H9 (cell line): Measurements from ENCODE around the gene TNFAIP2. TPM values are rescaled to one million over a fixed set of nuclear protein-coding genes. Genes with fewer than 3 reads are reported as not detected.

Source experiments
- DNase-seq: peaks from one replicate; pipeline ENCODE4 v3.0.0-alpha.2; 2017
- H2AFZ ChIP-seq: one replicate; pipeline ENCODE4 v1.6.1; 2013; ENCODE audit warnings: mild to moderate bottlenecking, low read length, control low read depth, moderate library complexity
- H2AK5ac ChIP-seq: 2 replicates; pipeline ENCODE4 v1.6.1; 2013; ENCODE audit warnings: low read length, control low read depth, mixed read lengths; ENCODE audit not compliant: insufficient read length
- H2BK120ac ChIP-seq: one replicate; pipeline ENCODE4 v1.6.1; 2013; ENCODE audit warnings: low read depth, mild to moderate bottlenecking, low read length, control low read depth, inconsistent platforms; ENCODE audit not compliant: poor library complexity, severe bottlenecking
- H2BK12ac ChIP-seq: 2 replicates; pipeline ENCODE4 v1.6.1; 2013; ENCODE audit warnings: low read length, control low read depth, mixed read lengths, low read depth; ENCODE audit not compliant: insufficient read length
- H2BK15ac ChIP-seq: 2 replicates; pipeline ENCODE4 v1.6.1; 2013; ENCODE audit warnings: low read depth, low read length, control low read depth
- H2BK20ac ChIP-seq: one replicate; pipeline ENCODE4 v1.6.1; 2013; ENCODE audit warnings: low read depth, mild to moderate bottlenecking, low read length, control low read depth, inconsistent platforms; ENCODE audit not compliant: poor library complexity, severe bottlenecking
- H2BK5ac ChIP-seq: 2 replicates; pipeline ENCODE4 v1.6.1; 2013; ENCODE audit warnings: low read length, control low read depth, mixed read lengths; ENCODE audit not compliant: insufficient read length
- H3K14ac ChIP-seq: 2 replicates; pipeline ENCODE4 v1.6.1; 2013; ENCODE audit warnings: low read length, control low read depth; ENCODE audit not compliant: insufficient read depth
- H3K18ac ChIP-seq: 2 replicates; pipeline ENCODE4 v1.6.1; 2013; ENCODE audit warnings: low read depth, mild to moderate bottlenecking, mixed read lengths, low read length, control low read depth; ENCODE audit not compliant: insufficient read length
- H3K23ac ChIP-seq: 2 replicates; pipeline ENCODE4 v1.6.1; 2013; ENCODE audit warnings: low read length, control low read depth, mixed read lengths, low read depth; ENCODE audit not compliant: insufficient read length
- H3K23me2 ChIP-seq: 2 replicates; pipeline ENCODE4 v1.6.1; 2013; ENCODE audit warnings: low read depth, mild to moderate bottlenecking, mixed read lengths, low read length, control low read depth; ENCODE audit not compliant: insufficient read length, poor library complexity, severe bottlenecking
- H3K27ac ChIP-seq: 2 replicates; pipeline ENCODE4 v1.5.1; 2013; ENCODE audit warnings: low read length, control low read depth, mixed read lengths, low read depth; ENCODE audit not compliant: insufficient read length
- H3K27me3 ChIP-seq: 2 replicates; pipeline ENCODE4 v1.6.1; 2013; ENCODE audit warnings: low read length, control low read depth, inconsistent platforms; ENCODE audit not compliant: insufficient read depth
- H3K4ac ChIP-seq: 2 replicates; pipeline ENCODE4 v1.6.1; 2013; ENCODE audit warnings: low read depth, mild to moderate bottlenecking, control low read depth, inconsistent platforms, low read length, moderate library complexity
- H3K4me1 ChIP-seq: 2 replicates; pipeline ENCODE4 v1.6.1; 2013; ENCODE audit warnings: low read length, control low read depth, inconsistent platforms; ENCODE audit not compliant: insufficient read depth
- H3K4me2 ChIP-seq: 2 replicates; pipeline ENCODE4 v1.6.1; 2013; ENCODE audit warnings: low read length, control low read depth, mixed read lengths; ENCODE audit not compliant: insufficient read length, insufficient read depth
- H3K56ac ChIP-seq: 2 replicates; pipeline ENCODE4 v1.6.1; 2013; ENCODE audit warnings: low read depth, mild to moderate bottlenecking, mixed read lengths, low read length, control low read depth; ENCODE audit not compliant: insufficient read length
- H3K79me1 ChIP-seq: 2 replicates; pipeline ENCODE4 v1.6.1; 2013; ENCODE audit warnings: low read depth, mild to moderate bottlenecking, moderate library complexity, low read length, control low read depth, inconsistent platforms; ENCODE audit not compliant: insufficient read depth, poor library complexity, severe bottlenecking
- H3K79me2 ChIP-seq: 2 replicates; pipeline ENCODE4 v1.6.1; 2013; ENCODE audit warnings: low read length, control low read depth, inconsistent platforms; ENCODE audit not compliant: insufficient read depth
- H3K9ac ChIP-seq: 2 replicates; pipeline ENCODE4 v1.6.1; 2013; ENCODE audit warnings: low read length, control low read depth, mixed read lengths; ENCODE audit not compliant: insufficient read length; ENCODE audit errors: extremely low read depth
- H3K9me3 ChIP-seq: one replicate; pipeline ENCODE4 v1.6.1; 2013; ENCODE audit warnings: low read depth, low read length, inconsistent platforms; ENCODE audit not compliant: control insufficient read depth
- H3T11ph ChIP-seq: one replicate; pipeline ENCODE4 v1.6.1; 2013; ENCODE audit warnings: mild to moderate bottlenecking, low read length, control low read depth, inconsistent platforms
- H4K20me1 ChIP-seq: one replicate; pipeline ENCODE4 v1.6.1; 2013; ENCODE audit not compliant: control insufficient read depth, insufficient read length, insufficient read depth
- H4K5ac ChIP-seq: 2 replicates; pipeline ENCODE4 v1.6.1; 2013; ENCODE audit warnings: low read depth, mild to moderate bottlenecking, mixed read lengths, low read length, control low read depth; ENCODE audit not compliant: insufficient read length
- H4K8ac ChIP-seq: replicated peaks from 2 replicates; pipeline ENCODE4 v1.6.1; 2013; ENCODE audit warnings: low read length, control low read depth, mixed read lengths, low read depth; ENCODE audit not compliant: insufficient read length
- H4K91ac ChIP-seq: 2 replicates; pipeline ENCODE4 v1.6.1; 2013; ENCODE audit warnings: low read depth, mild to moderate bottlenecking, moderate library complexity, mixed read lengths, low read length, control low read depth; ENCODE audit not compliant: insufficient read length
- H3K27ac Mint-ChIP-seq, 3 experiments: 2 replicates in 2 of 3; 3 replicates in 1 of 3; pipeline ENCODE4 v1.8.0; 2020 to 2021; ENCODE audit warnings: mixed read lengths in 3 of 3, mild to moderate bottlenecking in 1 of 3, moderate library complexity in 1 of 3
- H3K27me3 Mint-ChIP-seq: 2 replicates; pipeline ENCODE4 v1.8.0; 2021; ENCODE audit warnings: low read depth, mild to moderate bottlenecking, moderate library complexity, mixed read lengths
- H3K36me3 Mint-ChIP-seq, 3 experiments: 2 replicates in 2 of 3; 3 replicates in 1 of 3; pipeline ENCODE4 v1.8.0; 2020 to 2021; ENCODE audit warnings: low read depth in 3 of 3, mixed read lengths in 3 of 3; ENCODE audit not compliant: insufficient read depth in 1 of 3
- H3K4me1 Mint-ChIP-seq, 2 experiments: 2 replicates each; pipeline ENCODE4 v1.8.0; 2020; ENCODE audit warnings: mixed read lengths in 2 of 2
- H3K4me3 Mint-ChIP-seq, 2 experiments: 2 replicates in 1 of 2; 3 replicates in 1 of 2; pipeline ENCODE4 v1.8.0; 2020 to 2021; ENCODE audit warnings: mild to moderate bottlenecking in 2 of 2, mixed read lengths in 2 of 2, moderate library complexity in 1 of 2
- H3K9me3 Mint-ChIP-seq, 2 experiments: 2 replicates in 1 of 2; 3 replicates in 1 of 2; pipeline ENCODE4 v1.8.0; 2020; ENCODE audit warnings: mild to moderate bottlenecking in 2 of 2, mixed read lengths in 2 of 2, moderate library complexity in 1 of 2
- CTCF ChIP-seq: fragments of 200-600 bp; sonication (generic); conservative IDR thresholded peaks from 3 replicates; pipeline ENCODE4 v1.8.0; 2021; ENCODE audit warnings: antibody characterized with exemption, mild to moderate bottlenecking
- WGBS: extraction: QIAGEN DNeasy Blood & Tissue Kit; methylation state at CpG from one replicate; pipeline ENCODE4 v1.1.7; 2013; ENCODE audit warnings: missing lambda C conversion rate, low lambda C conversion rate, mixed read lengths; ENCODE audit not compliant: insufficient read length; ENCODE audit errors: extremely low coverage; 5-methylcytosine and 5-hydroxymethylcytosine counted together
- total RNA-seq: library from RNA; stranded (reverse); gene quantifications from 2 replicates; pipeline ENCODE4 v1.2.1, GENCODE V29; 2021

TNFAIP2 gene
- total RNA-seq, 1 experiment from 2014 or later = 29.3 TPM

GRCh38 chr14:103099081-103099732 lies 24.1 kb upstream of the TNFAIP2 start:
- Histone ChIP-seq H3T11ph (no peak overlapping the region), H3K4me1 (no peaks in the 10 kb centered on the region; the same call in 1 of the 2 replicates), H4K5ac (no peak overlapping the region), H3K23ac (no peak overlapping the region), H3K23me2 (no peaks in the 10 kb centered on the region), H3K14ac (no peak overlapping the region), H3K18ac (peak overlapping the region; percentile 39), H2BK5ac (no peak overlapping the region), H2AK5ac (no peak overlapping the region), H3K4me2 (no peak overlapping the region), H2BK120ac (no peak overlapping the region), H4K20me1 (no peaks in the 10 kb centered on the region), H3K27ac (no peak overlapping the region), H2BK15ac (no peak overlapping the region), H3K4ac (no peak overlapping the region), H3K79me1 (no peaks in the 10 kb centered on the region), H4K91ac (no peak overlapping the region), H3K9ac (no peak overlapping the region), H2AFZ (no peak overlapping the region), H3K56ac (no peak overlapping the region), H4K8ac (no peak overlapping the region), H2BK20ac (no peak overlapping the region), H3K79me2 (no peaks in the 10 kb centered on the region), H3K9me3 (no peaks in the 10 kb centered on the region), H3K27me3 (no peaks in the 10 kb centered on the region), H2BK12ac (no peak overlapping the region)
- peaks cover 16 to 42% of the 10 kb centered on the region in 2 experiments for H3K4me1 Mint-ChIP-seq
- H3K36me3 Mint-ChIP-seq = no peaks in the 10 kb centered on the region; a peak in 1 of 7 replicates
- DNase-seq = no peak
- no CpG with 5 or more reads among the region's 12 CpGs for WGBS
- no peaks in the 10 kb centered on the region for H3K9me3 Mint-ChIP-seq
- TF ChIP-seq CTCF = no peak
- H3K4me3 Mint-ChIP-seq = no peak overlapping the region
- no peak overlapping the region; a peak in 1 of 7 replicates for H3K27ac Mint-ChIP-seq
- H3K27me3 Mint-ChIP-seq = peaks cover 23% of the 10 kb centered on the region
